ENCODE measurements around the gene TENM4. TPM values are rescaled to one million over a fixed set of nuclear protein-coding genes. Genes with fewer than 3 reads are reported as not detected.
A peak's percentile ranks its signal among the peaks of the same experiment; 100 is the strongest.

Gene TENM4
- total RNA-seq, 1 experiment from 2014 or later: 9.9 TPM

DNA sequence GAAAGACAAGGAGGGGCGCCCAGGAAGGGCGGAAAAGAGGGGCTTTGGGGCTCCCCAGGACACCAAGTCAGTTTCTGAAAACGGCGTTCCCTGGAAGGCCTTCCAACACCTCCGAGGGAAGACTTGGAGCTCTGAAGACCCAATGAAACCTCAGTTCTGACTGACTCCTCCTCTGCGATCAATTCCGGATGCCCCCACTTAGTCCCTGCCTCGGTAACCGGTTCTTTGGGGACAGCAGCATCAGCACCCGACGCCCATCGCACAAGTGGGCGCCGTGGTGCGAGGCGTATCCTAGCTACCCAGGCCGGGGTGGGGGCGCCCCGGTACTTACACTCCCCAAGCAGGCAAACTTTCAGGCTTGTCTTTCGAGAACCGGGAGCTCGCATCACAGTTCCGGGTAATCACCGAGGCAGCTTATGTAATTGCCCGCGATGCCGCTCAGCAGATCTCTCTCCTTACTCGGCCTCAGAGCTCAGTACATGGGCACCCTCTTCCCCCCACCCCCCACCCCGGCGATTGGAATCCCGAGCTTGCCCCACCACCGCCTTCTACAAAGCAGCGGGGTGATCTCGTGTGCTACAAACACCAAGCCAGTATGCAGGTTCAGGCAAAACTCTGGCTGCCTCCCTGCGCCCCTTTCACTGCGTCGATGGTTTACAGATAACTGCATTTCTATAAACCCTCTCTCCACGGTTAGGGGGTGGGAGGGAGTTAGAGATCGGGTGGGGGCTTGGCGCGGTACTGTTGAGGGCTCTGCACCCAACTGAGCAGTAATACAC is 2.0 kb downstream of the TENM4 start:
- TF ChIP-seq CTCF (IDR thresholded peaks at IDR 0.05; ENCODE audit: unreplicated experiment): no peak
- POLR2A ChIA-PET: interaction anchor here (0.6 to 2.7 kb wide), 13 partner anchors 19 to 842 kb away, joined by 3 to 15 read pairs (median 5); no protein-coding TSS in a partner anchor
- Mint-ChIP-seq H3K36me3 (ENCODE audit: insufficient read depth, unreplicated experiment) (no peaks in the 10 kb centered on the region), H3K9me3 (ENCODE audit: unreplicated experiment) (no peaks in the 10 kb centered on the region), H3K4me1 (ENCODE audit: insufficient read depth, unreplicated experiment) (peaks cover 28% of the 10 kb centered on the region), H3K4me3 (ENCODE audit: unreplicated experiment) (peak overlapping the region; percentile 73), H3K27ac (ENCODE audit: low read depth, unreplicated experiment) (peak overlapping the region; percentile 40), H3K27me3 (ENCODE audit: insufficient read depth, unreplicated experiment) (no peaks in the 10 kb centered on the region)
- peak; percentile 49 for DNase-seq (ENCODE audit: unreplicated experiment)
- no TSS peak for BruUV-seq (replicated peaks)
- intact Hi-C loops (cut with micrococcal nuclease): loop anchor here (10.0 kb wide), 1 partner anchor 344 kb away; no protein-coding TSS in a partner anchor
- CTCF ChIA-PET: interaction anchor here (0.6 to 4.5 kb wide), 14 partner anchors 11 to 793 kb away, joined by 3 to 49 read pairs (median 5); no protein-coding TSS in a partner anchor

DNA sequence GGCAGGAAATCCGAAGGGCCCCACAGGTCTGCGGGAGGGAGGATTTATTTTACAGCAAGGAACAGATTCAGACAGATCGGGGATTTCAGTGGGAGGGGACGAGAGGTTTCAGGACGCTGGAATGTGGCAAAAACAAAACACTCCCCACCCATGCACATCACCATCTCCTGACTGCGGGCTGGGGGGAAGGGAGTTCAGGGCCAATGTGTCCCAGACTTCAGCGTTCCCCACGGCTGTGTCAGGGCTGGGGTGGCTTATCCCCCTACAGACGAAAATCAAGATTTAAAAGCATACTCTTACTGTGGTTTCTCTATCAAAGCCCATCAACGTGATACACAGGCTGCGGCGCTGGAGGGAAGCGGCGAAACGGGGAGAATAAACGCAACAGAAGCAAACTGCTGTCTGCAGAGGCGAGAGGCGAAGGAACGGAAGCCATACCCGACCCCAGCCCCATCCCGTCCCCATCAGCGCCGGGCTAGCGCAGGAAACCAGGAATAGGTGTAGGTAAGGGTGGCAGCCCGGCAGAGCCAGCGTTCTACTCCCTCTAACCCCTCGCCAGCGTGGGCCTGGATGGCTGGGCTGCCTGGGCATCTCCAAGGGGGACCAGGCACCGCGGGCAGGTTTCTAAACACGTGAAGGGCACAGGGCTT is 2.7 kb downstream of the TENM4 start:
- ChIA-PET POLR2A (interaction anchor here (0.8 to 2.7 kb wide), 8 partner anchors 18 to 345 kb away, joined by 3 to 15 read pairs (median 6); no protein-coding TSS in a partner anchor), CTCF (interaction anchor here (2.3 to 4.5 kb wide), 4 partner anchors 18 to 54 kb away, joined by 11 to 49 read pairs (median 30); no protein-coding TSS in a partner anchor)
- Mint-ChIP-seq H3K27ac (ENCODE audit: low read depth, unreplicated experiment) (peak overlapping the region; percentile 40), H3K4me1 (ENCODE audit: insufficient read depth, unreplicated experiment) (peaks cover 28% of the 10 kb centered on the region), H3K36me3 (ENCODE audit: insufficient read depth, unreplicated experiment) (no peaks in the 10 kb centered on the region), H3K27me3 (ENCODE audit: insufficient read depth, unreplicated experiment) (no peaks in the 10 kb centered on the region), H3K4me3 (ENCODE audit: unreplicated experiment) (peak overlapping the region; percentile 73), H3K9me3 (ENCODE audit: unreplicated experiment) (no peaks in the 10 kb centered on the region)
- peak; percentile 45 for DNase-seq (ENCODE audit: unreplicated experiment)
- no peak for TF ChIP-seq CTCF (IDR thresholded peaks at IDR 0.05; ENCODE audit: unreplicated experiment)
- intact Hi-C loops (cut with micrococcal nuclease): loop anchor here (10.0 kb wide), 1 partner anchor 343 kb away; no protein-coding TSS in a partner anchor
- BruUV-seq (replicated peaks): TSS peak; percentile 65

DNA sequence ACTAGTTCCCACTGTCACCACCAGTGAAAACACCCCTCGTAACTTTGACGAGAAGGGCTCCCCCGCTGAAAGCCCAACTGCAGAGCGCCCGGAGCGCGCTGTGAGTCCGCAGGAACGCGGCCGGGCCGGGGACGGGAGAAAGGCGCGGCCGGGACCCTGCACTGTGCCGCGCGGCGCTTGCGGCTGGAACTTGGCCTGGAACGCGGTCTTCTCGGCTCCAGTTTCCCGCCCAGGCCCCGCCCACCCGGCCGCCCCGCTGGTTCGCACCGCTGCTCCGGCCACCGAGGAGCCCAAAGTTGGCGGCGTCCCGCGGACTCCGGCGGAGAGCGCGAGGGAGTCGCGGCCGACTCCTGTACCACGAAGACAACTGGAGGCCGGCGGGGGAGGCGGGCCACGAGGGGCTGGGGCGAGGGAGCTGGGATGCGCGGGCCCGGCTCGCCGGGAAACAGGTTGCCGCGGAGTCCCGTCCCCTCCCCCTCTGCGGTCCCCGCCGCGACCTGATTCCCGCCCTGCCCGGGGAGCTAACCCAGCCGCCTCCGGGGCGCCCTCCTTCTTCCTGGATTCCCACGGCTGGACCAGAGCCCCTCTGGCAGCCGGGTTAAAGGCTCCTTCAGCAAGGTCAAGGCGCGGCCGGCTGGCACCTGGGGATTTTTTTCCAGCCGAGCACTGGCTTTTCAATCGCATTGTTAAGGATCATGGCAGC is 3.4 kb downstream of the TENM4 start:
- ChIA-PET CTCF (interaction anchor here (0.6 to 4.5 kb wide), 3 partner anchors 53 to 792 kb away, joined by 3 to 49 read pairs (median 5); no protein-coding TSS in a partner anchor), POLR2A (interaction anchor here (1.7 to 2.2 kb wide), 2 partner anchors 17 to 37 kb away, joined by 5 to 10 read pairs; no protein-coding TSS in a partner anchor)
- no peaks in the 10 kb centered on the region for H3K27me3 Mint-ChIP-seq (ENCODE audit: insufficient read depth, unreplicated experiment)
- DNase-seq (ENCODE audit: unreplicated experiment): peak; percentile 64
- H3K27ac Mint-ChIP-seq (ENCODE audit: low read depth, unreplicated experiment): peak overlapping the region; percentile 40
- H3K4me3 Mint-ChIP-seq (ENCODE audit: unreplicated experiment): peak overlapping the region; percentile 73
- TF ChIP-seq CTCF (IDR thresholded peaks at IDR 0.05; ENCODE audit: unreplicated experiment): no peak
- H3K4me1 Mint-ChIP-seq (ENCODE audit: insufficient read depth, unreplicated experiment): peaks cover 28% of the 10 kb centered on the region
- no peaks in the 10 kb centered on the region for H3K9me3 Mint-ChIP-seq (ENCODE audit: unreplicated experiment)
- H3K36me3 Mint-ChIP-seq (ENCODE audit: insufficient read depth, unreplicated experiment): no peaks in the 10 kb centered on the region
- intact Hi-C loops (cut with micrococcal nuclease): loop anchor here (10.0 kb wide), 1 partner anchor 343 kb away; no protein-coding TSS in a partner anchor
- no TSS peak for BruUV-seq (replicated peaks)

All from MCF 10A (cell line).